HG03108 (cell line): ENCODE data around the gene SLC35F5.
"Not testable (repeated sequence)": the region's sequence is repeated elsewhere in the genome, so short reads cannot be mapped to it uniquely, and the experiment has no call there.

Source experiments
- ATAC-seq: cut with Tn5 transposase; IDR thresholded peaks from one replicate; pipeline ENCODE4 v1.9.1; 2021; ENCODE audit warnings: moderate library complexity; ENCODE audit not compliant: unreplicated experiment

Gene SLC35F5

GRCh38 chr2:113698892-113699447 lies 57.5 kb downstream of the SLC35F5 start:
- peak; percentile 44 for ATAC-seq

GRCh38 chr2:113698251-113698650 lies 58.2 kb downstream of the SLC35F5 start:
- ATAC-seq = not testable (repeated sequence)

- no peak for ATAC-seq
These were observed 58.9 kb downstream of the SLC35F5 start for GRCh38 chr2:113697516-113697915.

- no peak for ATAC-seq
These were observed 62.0 kb downstream of the SLC35F5 start for GRCh38 chr2:113694438-113694837.

GRCh38 chr2:113692698-113693428 lies 63.6 kb downstream of the SLC35F5 start:
- ATAC-seq = peak; percentile 62

GRCh38 chr2:113690871-113691270 lies 65.6 kb downstream of the SLC35F5 start:
- not testable (repeated sequence) for ATAC-seq

- ATAC-seq = no peak
These were observed 69.9 kb downstream of the SLC35F5 start for GRCh38 chr2:113686537-113686936.

GRCh38 chr2:113685471-113685870 lies 71.0 kb downstream of the SLC35F5 start:
- ATAC-seq = no peak

- ATAC-seq = no peak
These were observed 77.0 kb downstream of the SLC35F5 start for GRCh38 chr2:113679457-113679856.

- ATAC-seq = no peak
These were observed 79.1 kb downstream of the SLC35F5 start for GRCh38 chr2:113677330-113677729.

- ATAC-seq = no peak
These were observed 79.7 kb downstream of the SLC35F5 start for GRCh38 chr2:113676623-113677266.

GRCh38 chr2:113675875-113676274 lies 80.6 kb downstream of the SLC35F5 start:
- ATAC-seq = no peak

GRCh38 chr2:113672326-113672932 lies 84.0 kb downstream of the SLC35F5 start:
- ATAC-seq = no peak

- ATAC-seq = not testable (repeated sequence)
These were observed 87.4 kb downstream of the SLC35F5 start for GRCh38 chr2:113669013-113669412.

- not testable (repeated sequence) for ATAC-seq
These were observed 91.5 kb downstream of the SLC35F5 start for GRCh38 chr2:113664761-113665533.

GRCh38 chr2:113663285-113664060 lies 93.0 kb downstream of the SLC35F5 start:
- ATAC-seq = not testable (repeated sequence)
